ENCODE data around the gene IFITM1.
"Not testable (repeated sequence)": the region's sequence is repeated elsewhere in the genome, so short reads cannot be mapped to it uniquely, and the experiment has no call there.

DNA sequence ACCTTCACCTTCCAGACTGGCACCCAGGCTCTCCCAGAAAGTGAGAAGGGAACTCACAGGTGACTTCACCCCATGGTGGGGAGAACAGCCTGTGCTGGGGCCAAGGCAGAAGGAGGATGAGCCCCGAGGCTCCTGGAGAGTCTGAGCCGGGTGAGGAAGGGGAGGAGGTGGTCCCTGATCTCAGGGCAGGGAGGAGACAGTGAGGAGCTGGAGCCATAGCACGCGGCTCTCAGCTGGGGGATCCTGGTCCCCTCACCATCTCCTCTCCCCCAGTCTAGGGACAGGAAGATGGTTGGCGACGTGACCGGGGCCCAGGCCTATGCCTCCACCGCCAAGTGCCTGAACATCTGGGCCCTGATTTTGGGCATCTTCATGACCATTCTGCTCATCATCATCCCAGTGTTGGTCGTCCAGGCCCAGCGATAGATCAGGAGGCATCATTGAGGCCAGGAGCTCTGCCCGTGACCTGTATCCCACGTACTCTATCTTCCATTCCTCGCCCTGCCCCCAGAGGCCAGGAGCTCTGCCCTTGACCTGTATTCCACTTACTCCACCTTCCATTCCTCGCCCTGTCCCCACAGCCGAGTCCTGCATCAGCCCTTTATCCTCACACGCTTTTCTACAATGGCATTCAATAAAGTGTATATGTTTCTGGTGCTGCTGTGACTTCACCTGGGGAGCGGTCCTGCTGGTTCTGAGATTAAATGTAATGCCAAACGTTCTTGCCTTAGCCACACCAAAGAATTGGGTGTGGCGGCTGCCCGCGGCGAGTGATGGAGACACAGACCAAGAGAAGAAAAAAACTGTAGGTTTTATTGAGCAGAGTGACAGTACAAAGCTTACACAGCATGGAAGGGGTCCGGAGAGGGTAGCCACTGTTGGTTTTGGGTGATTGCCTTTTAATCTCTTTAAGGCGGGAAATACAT, 4.8 kb upstream of the IFITM1 start:
- TF ChIP-seq, protein P1, sequence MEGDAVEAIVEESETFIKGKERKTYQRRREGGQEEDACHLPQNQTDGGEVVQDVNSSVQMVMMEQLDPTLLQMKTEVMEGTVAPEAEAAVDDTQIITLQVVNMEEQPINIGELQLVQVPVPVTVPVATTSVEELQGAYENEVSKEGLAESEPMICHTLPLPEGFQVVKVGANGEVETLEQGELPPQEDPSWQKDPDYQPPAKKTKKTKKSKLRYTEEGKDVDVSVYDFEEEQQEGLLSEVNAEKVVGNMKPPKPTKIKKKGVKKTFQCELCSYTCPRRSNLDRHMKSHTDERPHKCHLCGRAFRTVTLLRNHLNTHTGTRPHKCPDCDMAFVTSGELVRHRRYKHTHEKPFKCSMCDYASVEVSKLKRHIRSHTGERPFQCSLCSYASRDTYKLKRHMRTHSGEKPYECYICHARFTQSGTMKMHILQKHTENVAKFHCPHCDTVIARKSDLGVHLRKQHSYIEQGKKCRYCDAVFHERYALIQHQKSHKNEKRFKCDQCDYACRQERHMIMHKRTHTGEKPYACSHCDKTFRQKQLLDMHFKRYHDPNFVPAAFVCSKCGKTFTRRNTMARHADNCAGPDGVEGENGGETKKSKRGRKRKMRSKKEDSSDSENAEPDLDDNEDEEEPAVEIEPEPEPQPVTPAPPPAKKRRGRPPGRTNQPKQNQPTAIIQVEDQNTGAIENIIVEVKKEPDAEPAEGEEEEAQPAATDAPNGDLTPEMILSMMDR (IDR thresholded peaks at IDR 0.05), result not testable (repeated sequence)
- not testable (repeated sequence) for TF ChIP-seq POLR2A (IDR thresholded peaks at IDR 0.05)
